ENCODE data around the gene MFAP4. TPM values are rescaled to one million over a fixed set of nuclear protein-coding genes. Genes with fewer than 3 reads are reported as not detected.

The MFAP4 gene
- total and polyA plus RNA-seq, 8 donors: 1.2 to 25.5 (median 11.5) TPM

DNA sequence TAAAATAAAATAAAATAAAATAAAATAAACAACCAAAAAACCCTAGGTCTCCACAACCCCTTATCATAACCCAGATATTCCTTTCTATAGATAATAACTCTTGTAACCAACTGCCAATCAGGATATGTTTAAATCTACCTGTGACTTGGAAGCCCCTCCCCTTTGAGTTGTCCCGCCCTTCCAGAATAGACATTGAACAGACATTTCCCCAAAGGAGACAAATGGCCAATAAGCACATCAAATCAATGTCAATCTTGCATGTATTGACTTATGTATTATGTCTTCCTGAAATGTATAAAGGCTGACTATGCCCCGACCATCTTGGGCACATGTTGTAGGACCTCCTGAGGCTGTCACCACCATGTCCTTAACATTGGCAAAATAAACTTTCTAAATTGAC, 10.2 kb downstream of the MFAP4 start:
- Histone ChIP-seq H3K4me3 (peak overlapping the region in 3 of 4 donors; percentile 70 to 94 (median 71)), H3K4me1 (peaks cover 4 to 7% (median 6%) of the 10 kb centered on the region in 3 donors), H3K36me3 (peaks cover 0 to 14% (median 12%) of the 10 kb centered on the region in 3 donors), H3K9me3 (no peaks in the 10 kb centered on the region), H3K27me3 (no peaks in the 10 kb centered on the region), H3K27ac (peak overlapping the region; percentile 89 to 96 (median 92))
- intact Hi-C loops (cut with DNase I): no loop called here
- ATAC-seq: no peak
- WGBS, 2 donors: 16 to 17% methylated on average over 2 of the region's 2 CpGs
- TF ChIP-seq CTCF (IDR thresholded peaks at IDR 0.05): no peak
- no peak for FAIRE-seq
- no peak for DNase-seq

DNA sequence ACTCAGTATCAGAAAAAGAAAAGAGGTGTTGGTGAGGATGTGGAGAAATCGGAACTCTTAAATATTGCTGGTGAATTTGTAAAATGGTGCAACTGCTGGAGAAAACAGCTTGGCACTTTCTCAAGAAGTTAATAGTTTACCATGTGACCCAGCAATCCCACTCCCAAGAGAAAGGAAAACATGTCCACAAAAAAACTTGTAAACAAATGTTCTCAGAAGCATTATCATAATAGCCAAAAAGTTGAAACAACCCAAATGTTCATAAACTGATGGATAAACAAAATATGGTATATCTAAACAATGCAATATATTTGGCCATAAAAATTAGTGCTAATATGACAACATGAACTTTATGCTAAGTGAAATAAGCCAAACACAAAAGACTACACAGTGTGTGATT, 11.3 kb downstream of the MFAP4 start:
- no peak for ATAC-seq
- WGBS, 2 donors: 94 to 96% methylated on average over 1 of the region's 1 CpG
- H3K9me3 ChIP-seq: no peaks in the 10 kb centered on the region
- FAIRE-seq: no peak
- H3K27ac ChIP-seq: no peak overlapping the region
- peaks cover 4 to 7% (median 6%) of the 10 kb centered on the region in 3 donors for H3K4me1 ChIP-seq
- intact Hi-C loops (cut with DNase I): no loop called here
- DNase-seq: no peak
- H3K36me3 ChIP-seq: peaks cover 0 to 4% (median 3%) of the 10 kb centered on the region in 3 donors
- no peak overlapping the region for H3K4me3 ChIP-seq
- no peaks in the 10 kb centered on the region for H3K27me3 ChIP-seq
- no peak for TF ChIP-seq CTCF (IDR thresholded peaks at IDR 0.05)

DNA sequence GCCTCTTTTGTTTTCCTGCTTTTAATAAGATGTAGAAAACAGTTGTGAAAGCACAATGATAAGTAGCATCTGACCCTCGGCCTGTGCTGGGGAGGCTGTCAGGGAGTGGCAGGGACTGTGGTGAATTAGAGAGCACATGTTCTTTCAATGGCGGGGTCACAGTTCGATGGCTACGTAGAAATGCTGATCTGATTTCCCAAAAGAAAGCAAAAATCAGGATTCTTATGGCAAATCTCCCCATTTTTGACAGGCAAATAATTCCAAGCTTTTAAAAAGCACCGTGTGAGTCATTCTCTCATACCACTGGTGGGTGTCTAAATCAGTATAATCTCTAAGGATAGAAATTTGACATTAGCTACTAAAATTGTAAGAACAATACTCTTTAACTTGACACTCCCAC, 12.9 kb downstream of the MFAP4 start:
- no peak overlapping the region for H3K4me3 ChIP-seq
- no peaks in the 10 kb centered on the region for H3K36me3 ChIP-seq
- no peak for TF ChIP-seq CTCF (IDR thresholded peaks at IDR 0.05)
- DNase-seq (peak in 1 of 6 donors; percentile 10), FAIRE-seq (no peak), ATAC-seq (no peak)
- no peak overlapping the region for H3K27ac ChIP-seq
- 85 to 91% methylated on average over 5 of the region's 5 CpGs for WGBS, 2 donors
- H3K4me1 ChIP-seq: peaks cover 3 to 6% (median 4%) of the 10 kb centered on the region in 3 donors
- intact Hi-C loops (cut with DNase I): no loop called here
- no peaks in the 10 kb centered on the region for H3K9me3 ChIP-seq
- H3K27me3 ChIP-seq: no peaks in the 10 kb centered on the region

GRCh38 chr17:19372866-19373504, 14.0 kb downstream of the MFAP4 start:
- WGBS, 2 donors: 79 to 89% methylated on average over 8 of the region's 8 CpGs
- ATAC-seq: no peak
- intact Hi-C loops (cut with DNase I): no loop called here
- no peak overlapping the region for H3K27ac ChIP-seq
- H3K4me3 ChIP-seq: no peak overlapping the region
- H3K36me3 ChIP-seq: no peaks in the 10 kb centered on the region
- no peak for TF ChIP-seq CTCF (IDR thresholded peaks at IDR 0.05)
- no peak for FAIRE-seq
- peak in 2 of 6 donors; percentile 25 to 35 for DNase-seq
- no peaks in the 10 kb centered on the region for H3K27me3 ChIP-seq
- H3K9me3 ChIP-seq: no peaks in the 10 kb centered on the region
- peaks cover 0 to 6% (median 4%) of the 10 kb centered on the region in 3 donors for H3K4me1 ChIP-seq

DNA sequence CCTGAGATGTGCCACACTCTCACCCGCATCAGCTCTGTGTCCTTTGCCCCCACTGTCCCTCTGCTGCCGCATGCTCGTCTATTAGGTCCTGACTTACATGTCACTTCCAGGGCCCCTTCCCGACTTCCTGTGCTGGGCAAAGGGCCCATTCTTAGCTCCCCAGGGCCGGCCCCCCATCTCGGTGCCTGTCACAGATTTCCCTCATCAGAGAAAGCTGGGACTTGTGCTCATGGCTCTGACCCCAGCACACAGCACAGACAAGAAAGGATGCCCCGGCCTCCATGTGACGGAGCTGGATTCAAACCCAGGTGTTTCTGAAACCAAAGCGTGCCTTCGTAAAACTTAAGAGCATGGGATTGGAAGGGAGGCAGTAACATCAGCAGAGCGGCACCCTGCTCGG, 14.6 kb downstream of the MFAP4 start:
- no peak for TF ChIP-seq CTCF (IDR thresholded peaks at IDR 0.05)
- WGBS, 2 donors: 86 to 87% methylated on average over 12 of the region's 12 CpGs
- DNase-seq (peak in 2 of 6 donors; percentile 25 to 33), FAIRE-seq (no peak), ATAC-seq (no peak)
- no peaks in the 10 kb centered on the region for H3K36me3 ChIP-seq
- H3K9me3 ChIP-seq: no peaks in the 10 kb centered on the region
- no peak overlapping the region for H3K4me3 ChIP-seq
- no peaks in the 10 kb centered on the region for H3K27me3 ChIP-seq
- intact Hi-C loops (cut with DNase I): no loop called here
- H3K4me1 ChIP-seq: peaks cover 0 to 6% (median 4%) of the 10 kb centered on the region in 3 donors
- H3K27ac ChIP-seq: no peak overlapping the region
